ENCODE results near the gene ADAMTS4.

The ADAMTS4 gene

GRCh38 chr1:161219078-161219892 lies 20.4 kb upstream of the ADAMTS4 start:
- DNase-seq, result no peak

- DNase-seq, result no peak
Observed at GRCh38 chr1:161218301-161219077, 19.6 kb upstream of the ADAMTS4 start.

GRCh38 chr1:161217831-161218230 lies 19.0 kb upstream of the ADAMTS4 start:
- no peak for DNase-seq

GRCh38 chr1:161216945-161217712 lies 18.3 kb upstream of the ADAMTS4 start:
- no peak for DNase-seq

GRCh38 chr1:161215076-161215475 lies 16.2 kb upstream of the ADAMTS4 start, which contains the start of gene FCER1G:
TSS of gene FCER1G (plus strand) at chr1:161215295. CDS start at chr1:161215322, 27 bp downstream.
- peak; percentile 50 for DNase-seq

GRCh38 chr1:161214369-161214768 lies 15.5 kb upstream of the ADAMTS4 start:
- DNase-seq, result no peak

GRCh38 chr1:161209790-161210409 lies 11.0 kb upstream of the ADAMTS4 start:
- DNase-seq, result peak; percentile 62

- DNase-seq, result no peak
Observed at GRCh38 chr1:161207173-161207572, 8.3 kb upstream of the ADAMTS4 start.

- no peak for DNase-seq
Observed at GRCh38 chr1:161206411-161207140, 7.7 kb upstream of the ADAMTS4 start.

GRCh38 chr1:161201836-161202712 lies 3.2 kb upstream of the ADAMTS4 start, which contains the start of gene NDUFS2:
TSS of gene NDUFS2 (plus strand) at chr1:161202367. CDS start at chr1:161202386, 19 bp downstream.
- DNase-seq, result peak; percentile 95

GRCh38 chr1:161200992-161201835 lies 2.4 kb upstream of the ADAMTS4 start:
- no peak for DNase-seq

- DNase-seq, result no peak
Observed at GRCh38 chr1:161200421-161200991, 1.7 kb upstream of the ADAMTS4 start.

- no peak for DNase-seq
Observed at GRCh38 chr1:161199506-161200139, 769 bp upstream of the ADAMTS4 start.

GRCh38 chr1:161198194-161198896 lies 509 bp downstream of the ADAMTS4 start:
- DNase-seq, result no peak

- no peak for DNase-seq
Observed at GRCh38 chr1:161197560-161198193, 1.2 kb downstream of the ADAMTS4 start.

GRCh38 chr1:161196521-161197451 lies 2.1 kb downstream of the ADAMTS4 start:
- no peak for DNase-seq

- DNase-seq, result no peak
Observed at GRCh38 chr1:161196111-161196510, 2.7 kb downstream of the ADAMTS4 start.
